HG02981 (cell line): ENCODE measurements around the gene SPTLC2.
A peak's percentile ranks its signal among the peaks of the same experiment; 100 is the strongest.

ENCODE experiments used
- ATAC-seq: cut with Tn5 transposase; IDR thresholded peaks from one replicate; pipeline ENCODE4 v1.9.1; 2021; ENCODE audit warnings: mild to moderate bottlenecking, moderate library complexity; ENCODE audit not compliant: unreplicated experiment

The SPTLC2 gene

GRCh38 chr14:77623201-77623600 lies 6.8 kb upstream of the SPTLC2 start:
- no peak for ATAC-seq

GRCh38 chr14:77622366-77622961 lies 6.0 kb upstream of the SPTLC2 start:
- no peak for ATAC-seq

GRCh38 chr14:77620222-77620870 lies 3.9 kb upstream of the SPTLC2 start:
- ATAC-seq: no peak

- ATAC-seq: no peak
These were observed 2.0 kb upstream of the SPTLC2 start for GRCh38 chr14:77618381-77618970.

- ATAC-seq: peak; percentile 3
These were observed 344 bp downstream of the SPTLC2 start for GRCh38 chr14:77616133-77616453.

GRCh38 chr14:77615361-77616132 lies 890 bp downstream of the SPTLC2 start:
- ATAC-seq: peak; percentile 2

- ATAC-seq: no peak
These were observed 3.2 kb downstream of the SPTLC2 start for GRCh38 chr14:77613201-77613600.

GRCh38 chr14:77612011-77612620 lies 4.3 kb downstream of the SPTLC2 start:
- ATAC-seq: no peak

- no peak for ATAC-seq
These were observed 5.9 kb downstream of the SPTLC2 start for GRCh38 chr14:77610553-77610952.

GRCh38 chr14:77609922-77610321 lies 6.5 kb downstream of the SPTLC2 start:
- no peak for ATAC-seq

GRCh38 chr14:77607741-77608302 lies 8.6 kb downstream of the SPTLC2 start:
- ATAC-seq: peak; percentile 44

- ATAC-seq: no peak
These were observed 11.0 kb downstream of the SPTLC2 start for GRCh38 chr14:77605392-77605972.

GRCh38 chr14:77603654-77604255 lies 12.7 kb downstream of the SPTLC2 start:
- no peak for ATAC-seq

GRCh38 chr14:77603031-77603430 lies 13.4 kb downstream of the SPTLC2 start:
- ATAC-seq: no peak

GRCh38 chr14:77601846-77602619 lies 14.4 kb downstream of the SPTLC2 start:
- no peak for ATAC-seq

- no peak for ATAC-seq
These were observed 16.5 kb downstream of the SPTLC2 start for GRCh38 chr14:77599889-77600288.

- no peak for ATAC-seq
These were observed 17.9 kb downstream of the SPTLC2 start for GRCh38 chr14:77598366-77599070.

- peak; percentile 62 for ATAC-seq
These were observed 22.9 kb downstream of the SPTLC2 start for GRCh38 chr14:77593501-77593961.
